HepG2 (cell line): ENCODE data around the gene TMEM132E. TPM values are rescaled to one million over a fixed set of nuclear protein-coding genes. Genes with fewer than 3 reads are reported as not detected.

Experiments
- ATAC-seq: fragments of 200-7000 bp; cut with Tn5 transposase; 3 replicates; pipeline ENCODE4 v1.9.1; 2020; ENCODE audit warnings: mild to moderate bottlenecking, moderate library complexity
- BruUV-seq: library from RNA; stranded (reverse); fragments of 400-500 nt; replicated peaks from 2 replicates; lab custom pipeline; 2021; lab: Mats Ljungman, UMichigan
- CTCF ChIA-PET: fragments of 300-600 bp; formaldehyde crosslinking; extraction: SDS; loops from one replicate; lab custom pipeline; 2021; ENCODE audit warnings: low total read pairs, inconsistent platforms, low intra/inter-chr PET ratio; lab: Yijun Ruan, JAX
- POLR2A ChIA-PET: fragments of 350-600 bp; sonication (Branson Sonifier 250); formaldehyde crosslinking; loops from one replicate; lab custom pipeline; 2020; ENCODE audit warnings: antibody characterized with exemption, inconsistent platforms; lab: Yijun Ruan, JAX
- DNase-seq: peaks from one replicate; pipeline ENCODE4 v3.0.0-alpha.2; 2015; ENCODE audit warnings: low spot score
- FAIRE-seq: peaks from 3 replicates; lab custom pipeline; 2011; peaks lifted over from hg19 to GRCh38; lab: Jason Lieb, UNC
- H2AFZ ChIP-seq: one replicate; pipeline ENCODE4 v1.6.1; 2011; ENCODE audit warnings: low read length, inconsistent platforms
- H3K27ac ChIP-seq: fragments of 300-600 bp; 3 replicates; pipeline ENCODE4 v1.8.0; 2011; ENCODE audit warnings: mixed run types, mild to moderate bottlenecking, mixed read lengths, low read length, inconsistent platforms; ENCODE audit not compliant: insufficient read depth; ENCODE audit errors: extremely low read length
- H3K27me3 ChIP-seq, 2 experiments: fragments of 200-600 bp in 1 of 2; 2 replicates in 1 of 2; 3 replicates in 1 of 2; pipeline versions ENCODE4 v1.6.0 to v1.8.0; 2011; ENCODE audit warnings: low read length in 2 of 2, mild to moderate bottlenecking in 2 of 2, moderate library complexity in 2 of 2, inconsistent platforms in 1 of 2; ENCODE audit not compliant: insufficient read depth in 2 of 2, control insufficient read depth in 1 of 2
- H3K36me3 ChIP-seq, 2 experiments: fragments of 200-600 bp in 1 of 2; replicated peaks in 1 of 2; 2 replicates in 1 of 2; 3 replicates in 1 of 2; pipeline versions ENCODE4 v1.5.1 to v1.8.0; 2011; ENCODE audit warnings: low read length in 2 of 2, inconsistent platforms in 1 of 2; ENCODE audit not compliant: insufficient read depth in 2 of 2, control insufficient read depth in 1 of 2
- H3K4me1 ChIP-seq: 2 replicates; pipeline ENCODE4 v1.5.1; 2012; ENCODE audit warnings: low read length, inconsistent platforms; ENCODE audit not compliant: insufficient read depth
- H3K4me2 ChIP-seq: 2 replicates; pipeline ENCODE4 v1.6.0; 2011; ENCODE audit warnings: low read depth, low read length, inconsistent platforms
- H3K4me3 ChIP-seq, 3 experiments: fragments of 200-600 bp in 1 of 3; sonication (generic), shearing (Covaris generic) in 1 of 3; replicated peaks in 1 of 3; 2 replicates each; pipeline ENCODE4 v1.5.1; 2011 to 2016; ENCODE audit warnings: low read length in 3 of 3, inconsistent platforms in 2 of 3, low read depth in 2 of 3, mild to moderate bottlenecking in 2 of 3, control low read depth in 1 of 3, mixed read lengths in 1 of 3; ENCODE audit not compliant: insufficient read depth in 1 of 3
- H3K79me2 ChIP-seq: one replicate; pipeline ENCODE4 v1.6.1; 2011; ENCODE audit warnings: low read length, inconsistent platforms; ENCODE audit not compliant: insufficient read depth
- H3K9ac ChIP-seq: 2 replicates; pipeline ENCODE4 v1.6.0; 2011; ENCODE audit warnings: mild to moderate bottlenecking, low read depth, low read length, inconsistent platforms; ENCODE audit not compliant: insufficient read depth
- H3K9me3 ChIP-seq: 2 replicates; pipeline ENCODE4 v1.5.1; 2012; ENCODE audit warnings: mild to moderate bottlenecking, low read length
- H4K20me1 ChIP-seq: 2 replicates; pipeline ENCODE4 v1.6.0; 2011; ENCODE audit warnings: inconsistent platforms, mild to moderate bottlenecking, low read length, moderate library complexity; ENCODE audit not compliant: insufficient read depth
- MAZ ChIP-seq, 2 experiments: sonication (generic) in 1 of 2; formaldehyde crosslinking in 1 of 2; IDR thresholded peaks; 2 replicates each; pipeline versions ENCODE4 v1.5.0 to v1.6.1; 2012 to 2020; ENCODE audit warnings: low read depth in 2 of 2, mild to moderate bottlenecking in 2 of 2, borderline replicate concordance in 1 of 2, improper control_type of control experiment in 1 of 2, low read length in 1 of 2, missing genetic modification reagents in 1 of 2, moderate library complexity in 1 of 2
- SALL2 ChIP-seq: sonication (generic); formaldehyde crosslinking; IDR thresholded peaks from 2 replicates; pipeline ENCODE4 v1.8.1; 2023; ENCODE audit warnings: mild to moderate bottlenecking, missing genetic modification reagents, inconsistent platforms
- SMC3 ChIP-seq: IDR thresholded peaks from 2 replicates; pipeline ENCODE4 v1.6.1; 2011; ENCODE audit warnings: low read length, improper control_type of control experiment
- XRCC5 ChIP-seq: fragments of 200-400 bp; formaldehyde crosslinking; optimal IDR thresholded peaks from 2 replicates; pipeline ENCODE3; 2017; ENCODE audit warnings: mild to moderate bottlenecking, low read length
- ZNF446 ChIP-seq: sonication (generic); formaldehyde crosslinking; IDR thresholded peaks from 2 replicates; pipeline ENCODE4 v1.5.0; 2020; ENCODE audit warnings: mild to moderate bottlenecking, missing genetic modification reagents
- WGBS: methylation state at CpG from one replicate; pipeline ENCODE4 v1.1.6; 2017; ENCODE audit warnings: low lambda C conversion rate; 5-methylcytosine and 5-hydroxymethylcytosine counted together
- in situ Hi-C: cut with HindIII; loops from 2 replicates; pipeline ENCODE4 v1.10.0; 2017; ENCODE audit warnings: low pct_unique_long_range_greater_than_20kb; ENCODE audit not compliant: extremely low pct_ligation_motif_present
- intact Hi-C: fragments of 100-400 bp; cut with micrococcal nuclease; formaldehyde crosslinking; loops from one replicate; pipeline ENCODE4 v1.10.0; 2022; ENCODE audit not compliant: unreplicated experiment
- polyA plus RNA-seq, 8 experiments: library from polyadenylated mRNA; depleted of rRNA in 3 of 8; stranded (reverse) in 7 of 8; unstranded in 1 of 8; fragments of >200 nt; fragmentation: Illumina TruSeq in 4 of 8; extraction: Trizol in 4 of 8; gene quantifications; 2 replicates each; pipeline versions ENCODE4 v1.2.1 to v1.2.3, GENCODE V29; 2011 to 2016; ENCODE audit warnings: low read depth in 4 of 8, missing spikeins in 1 of 8, mixed read lengths in 1 of 8; ENCODE audit not compliant: insufficient read depth in 1 of 8
- total RNA-seq, 5 experiments: library from RNA; depleted of rRNA; stranded (reverse); fragments of >200 nt; fragmentation: Illumina TruSeq; extraction: Trizol; gene quantifications; 2 replicates each; pipeline ENCODE4 v1.2.3, GENCODE V29; 2016; ENCODE audit warnings: low read depth in 1 of 5
- TF ChIP-seq, protein P1 (sequence below): sonication (generic); formaldehyde crosslinking; IDR thresholded peaks from 2 replicates; pipeline ENCODE4 v1.4.0; 2020; ENCODE audit warnings: missing genetic modification reagents, borderline replicate concordance
- TF ChIP-seq, protein P2 (sequence below), 2 experiments: sonication (generic) in 1 of 2; formaldehyde crosslinking in 1 of 2; IDR thresholded peaks; 2 replicates each; pipeline versions ENCODE4 v1.4.0 to v1.6.1; 2016 to 2020; ENCODE audit warnings: borderline replicate concordance in 1 of 2, low read depth in 1 of 2, mild to moderate bottlenecking in 1 of 2, missing genetic modification reagents in 1 of 2
- TF ChIP-seq, protein P3 (sequence below): sonication (generic); formaldehyde crosslinking; IDR thresholded peaks from 2 replicates; pipeline ENCODE4 v1.4.0; 2020; ENCODE audit warnings: missing genetic modification reagents

TMEM132E gene
- total and polyA plus RNA-seq, 2 of the 13 experiments (the other 11 are each of a cell fraction or from before 2014, with no cell fraction given), result not detected

DNA sequence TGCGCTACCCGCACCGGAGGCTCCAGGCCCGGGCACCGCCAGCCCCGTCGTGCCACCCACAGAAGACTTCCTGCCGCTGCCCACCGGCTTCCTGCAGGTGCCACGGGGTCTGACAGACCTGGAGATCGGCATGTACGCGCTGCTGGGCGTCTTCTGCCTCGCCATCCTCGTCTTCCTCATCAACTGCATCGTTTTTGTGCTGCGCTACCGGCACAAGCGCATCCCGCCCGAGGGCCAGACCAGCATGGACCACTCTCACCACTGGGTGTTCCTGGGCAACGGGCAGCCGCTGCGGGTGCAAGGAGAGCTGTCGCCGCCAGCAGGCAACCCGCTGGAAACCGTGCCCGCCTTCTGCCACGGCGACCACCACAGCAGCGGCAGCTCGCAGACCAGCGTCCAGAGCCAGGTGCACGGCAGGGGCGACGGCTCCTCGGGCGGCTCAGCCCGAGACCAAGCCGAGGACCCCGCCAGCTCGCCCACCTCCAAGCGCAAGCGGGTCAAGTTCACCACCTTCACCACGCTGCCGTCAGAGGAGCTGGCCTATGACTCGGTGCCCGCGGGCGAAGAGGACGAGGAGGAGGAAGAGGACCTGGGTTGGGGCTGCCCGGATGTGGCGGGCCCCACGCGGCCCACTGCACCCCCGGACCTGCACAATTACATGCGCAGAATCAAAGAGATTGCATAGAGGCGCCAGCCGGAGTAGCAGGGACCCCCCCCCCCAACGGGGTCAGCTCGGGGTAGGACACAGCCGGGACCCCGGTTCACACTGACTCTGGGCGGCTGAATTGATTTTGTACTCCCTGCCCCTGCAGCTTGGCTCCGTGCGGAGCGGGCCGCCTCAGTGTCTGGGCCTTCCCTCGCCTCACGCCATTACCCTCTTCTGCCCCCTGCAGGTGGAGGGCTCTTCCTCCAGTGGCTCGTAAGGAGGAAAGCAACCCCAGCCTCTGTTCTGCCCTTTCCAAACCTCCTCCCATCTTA lies 58.5 kb downstream of the TMEM132E start:
- intact Hi-C loops (loop anchor here (1.0 kb wide), 1 partner anchor 96 kb away; no protein-coding TSS in a partner anchor), in situ Hi-C loops (loop anchor here (5.0 kb wide), 1 partner anchor 216 kb away; no protein-coding TSS in a partner anchor)
- Histone ChIP-seq H4K20me1 (no peaks in the 10 kb centered on the region), H3K4me3 (no peak overlapping the region), H3K27me3 (peaks cover 7 to 26% of the 10 kb centered on the region in 2 experiments; a peak in 4 of 5 replicates), H3K9ac (no peak overlapping the region), H3K4me2 (no peak overlapping the region), H3K4me1 (no peaks in the 10 kb centered on the region), H3K27ac (no peak overlapping the region), H3K9me3 (no peaks in the 10 kb centered on the region), H3K79me2 (no peaks in the 10 kb centered on the region), H2AFZ (no peak overlapping the region), H3K36me3 (no peaks in the 10 kb centered on the region)
- CTCF ChIA-PET, result interaction anchor here (0.7 to 2.3 kb wide), 5 partner anchors 53 to 482 kb away, joined by 3 to 19 read pairs (median 3); partner anchors contain the start of gene RAD51D
- ATAC-seq (peak; percentile 95), DNase-seq (peak; percentile 45), FAIRE-seq (peak; percentile 4)
- POLR2A ChIA-PET, result no interaction called here
- 42% methylated on average over 39 of the region's 73 CpGs for WGBS
- BruUV-seq, result no TSS peak
- TF ChIP-seq, protein P1, sequence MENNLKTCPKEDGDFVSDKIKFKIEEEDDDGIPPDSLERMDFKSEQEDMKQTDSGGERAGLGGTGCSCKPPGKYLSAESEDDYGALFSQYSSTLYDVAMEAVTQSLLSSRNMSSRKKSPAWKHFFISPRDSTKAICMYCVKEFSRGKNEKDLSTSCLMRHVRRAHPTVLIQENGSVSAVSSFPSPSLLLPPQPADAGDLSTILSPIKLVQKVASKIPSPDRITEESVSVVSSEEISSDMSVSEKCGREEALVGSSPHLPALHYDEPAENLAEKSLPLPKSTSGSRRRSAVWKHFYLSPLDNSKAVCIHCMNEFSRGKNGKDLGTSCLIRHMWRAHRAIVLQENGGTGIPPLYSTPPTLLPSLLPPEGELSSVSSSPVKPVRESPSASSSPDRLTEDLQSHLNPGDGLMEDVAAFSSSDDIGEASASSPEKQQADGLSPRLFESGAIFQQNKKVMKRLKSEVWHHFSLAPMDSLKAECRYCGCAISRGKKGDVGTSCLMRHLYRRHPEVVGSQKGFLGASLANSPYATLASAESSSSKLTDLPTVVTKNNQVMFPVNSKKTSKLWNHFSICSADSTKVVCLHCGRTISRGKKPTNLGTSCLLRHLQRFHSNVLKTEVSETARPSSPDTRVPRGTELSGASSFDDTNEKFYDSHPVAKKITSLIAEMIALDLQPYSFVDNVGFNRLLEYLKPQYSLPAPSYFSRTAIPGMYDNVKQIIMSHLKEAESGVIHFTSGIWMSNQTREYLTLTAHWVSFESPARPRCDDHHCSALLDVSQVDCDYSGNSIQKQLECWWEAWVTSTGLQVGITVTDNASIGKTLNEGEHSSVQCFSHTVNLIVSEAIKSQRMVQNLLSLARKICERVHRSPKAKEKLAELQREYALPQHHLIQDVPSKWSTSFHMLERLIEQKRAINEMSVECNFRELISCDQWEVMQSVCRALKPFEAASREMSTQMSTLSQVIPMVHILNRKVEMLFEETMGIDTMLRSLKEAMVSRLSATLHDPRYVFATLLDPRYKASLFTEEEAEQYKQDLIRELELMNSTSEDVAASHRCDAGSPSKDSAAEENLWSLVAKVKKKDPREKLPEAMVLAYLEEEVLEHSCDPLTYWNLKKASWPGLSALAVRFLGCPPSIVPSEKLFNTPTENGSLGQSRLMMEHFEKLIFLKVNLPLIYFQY (CRISPR knock-in tag), result peak; percentile 65; the same call in 1 of the 2 replicates
- peak; percentile 31; the same call in 1 of the 2 replicates for TF ChIP-seq SALL2 (CRISPR knock-in tag)
- TF ChIP-seq ZNF446, result no peak
- TF ChIP-seq XRCC5, result peak; percentile 17
- TF ChIP-seq, protein P2, sequence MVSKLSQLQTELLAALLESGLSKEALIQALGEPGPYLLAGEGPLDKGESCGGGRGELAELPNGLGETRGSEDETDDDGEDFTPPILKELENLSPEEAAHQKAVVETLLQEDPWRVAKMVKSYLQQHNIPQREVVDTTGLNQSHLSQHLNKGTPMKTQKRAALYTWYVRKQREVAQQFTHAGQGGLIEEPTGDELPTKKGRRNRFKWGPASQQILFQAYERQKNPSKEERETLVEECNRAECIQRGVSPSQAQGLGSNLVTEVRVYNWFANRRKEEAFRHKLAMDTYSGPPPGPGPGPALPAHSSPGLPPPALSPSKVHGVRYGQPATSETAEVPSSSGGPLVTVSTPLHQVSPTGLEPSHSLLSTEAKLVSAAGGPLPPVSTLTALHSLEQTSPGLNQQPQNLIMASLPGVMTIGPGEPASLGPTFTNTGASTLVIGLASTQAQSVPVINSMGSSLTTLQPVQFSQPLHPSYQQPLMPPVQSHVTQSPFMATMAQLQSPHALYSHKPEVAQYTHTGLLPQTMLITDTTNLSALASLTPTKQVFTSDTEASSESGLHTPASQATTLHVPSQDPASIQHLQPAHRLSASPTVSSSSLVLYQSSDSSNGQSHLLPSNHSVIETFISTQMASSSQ (IDR thresholded peaks at IDR 0.05; ENCODE audit: low read depth), result no peak
- TF ChIP-seq, protein P2 (CRISPR knock-in tag; IDR thresholded peaks at IDR 0.05; ENCODE audit: borderline replicate concordance), result no peak
- peak; percentile 24; the same call in 1 of the 2 replicates for TF ChIP-seq MAZ (IDR thresholded peaks at IDR 0.05; ENCODE audit: borderline replicate concordance, low read depth, low read length)
- TF ChIP-seq MAZ (CRISPR knock-in tag; IDR thresholded peaks at IDR 0.05; ENCODE audit: low read depth), result no peak
- peak; percentile 31; the same call in 1 of the 2 replicates for TF ChIP-seq SMC3
- TF ChIP-seq, protein P3, sequence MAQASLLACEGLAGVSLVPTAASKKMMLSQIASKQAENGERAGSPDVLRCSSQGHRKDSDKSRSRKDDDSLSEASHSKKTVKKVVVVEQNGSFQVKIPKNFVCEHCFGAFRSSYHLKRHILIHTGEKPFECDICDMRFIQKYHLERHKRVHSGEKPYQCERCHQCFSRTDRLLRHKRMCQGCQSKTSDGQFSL, result 0 out of 2 replicates have a peak, but pooled peaks have one; percentile 43
